ENCODE data around the gene SLC37A2. TPM values are rescaled to one million over a fixed set of nuclear protein-coding genes. Genes with fewer than 3 reads are reported as not detected.

SLC37A2 gene
- total RNA-seq, 4 donors from 2014 or later, result 3.4 to 8.6 (median 6.6) TPM

DNA sequence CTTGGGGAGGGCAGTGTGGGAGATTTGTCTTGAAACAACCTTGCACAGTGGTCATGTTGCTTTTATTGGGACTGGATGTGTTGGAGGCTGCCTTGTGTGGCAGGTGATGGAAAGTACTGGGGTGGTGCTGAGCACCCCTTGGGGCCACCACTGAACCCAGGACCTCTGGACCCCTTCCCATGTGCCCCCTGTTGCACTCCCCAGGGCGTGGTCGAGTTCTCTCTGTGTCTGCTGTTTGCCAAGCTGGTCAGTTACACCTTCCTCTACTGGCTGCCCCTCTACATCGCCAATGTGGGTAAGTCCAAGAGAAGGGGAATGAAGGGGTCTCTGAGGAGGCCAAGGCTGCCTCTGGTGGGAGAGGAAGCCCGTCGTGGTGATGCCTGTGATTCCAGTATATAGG is 18.9 kb downstream of the SLC37A2 start:
- Histone ChIP-seq H3K36me3 (no peaks in the 10 kb centered on the region), H3K9me3 (no peaks in the 10 kb centered on the region), H3K4me1 (no peaks in the 10 kb centered on the region), H3K27ac (no peak overlapping the region), H3K4me3 (no peak overlapping the region), H3K27me3 (peaks cover 63% of the 10 kb centered on the region)
- no peak for ATAC-seq
- TF ChIP-seq POLR2A (IDR thresholded peaks at IDR 0.05) (no peak), EP300 (IDR thresholded peaks at IDR 0.05) (no peak), POLR2AphosphoS5 (IDR thresholded peaks at IDR 0.05) (no peak)
- TF ChIP-seq, protein P1, sequence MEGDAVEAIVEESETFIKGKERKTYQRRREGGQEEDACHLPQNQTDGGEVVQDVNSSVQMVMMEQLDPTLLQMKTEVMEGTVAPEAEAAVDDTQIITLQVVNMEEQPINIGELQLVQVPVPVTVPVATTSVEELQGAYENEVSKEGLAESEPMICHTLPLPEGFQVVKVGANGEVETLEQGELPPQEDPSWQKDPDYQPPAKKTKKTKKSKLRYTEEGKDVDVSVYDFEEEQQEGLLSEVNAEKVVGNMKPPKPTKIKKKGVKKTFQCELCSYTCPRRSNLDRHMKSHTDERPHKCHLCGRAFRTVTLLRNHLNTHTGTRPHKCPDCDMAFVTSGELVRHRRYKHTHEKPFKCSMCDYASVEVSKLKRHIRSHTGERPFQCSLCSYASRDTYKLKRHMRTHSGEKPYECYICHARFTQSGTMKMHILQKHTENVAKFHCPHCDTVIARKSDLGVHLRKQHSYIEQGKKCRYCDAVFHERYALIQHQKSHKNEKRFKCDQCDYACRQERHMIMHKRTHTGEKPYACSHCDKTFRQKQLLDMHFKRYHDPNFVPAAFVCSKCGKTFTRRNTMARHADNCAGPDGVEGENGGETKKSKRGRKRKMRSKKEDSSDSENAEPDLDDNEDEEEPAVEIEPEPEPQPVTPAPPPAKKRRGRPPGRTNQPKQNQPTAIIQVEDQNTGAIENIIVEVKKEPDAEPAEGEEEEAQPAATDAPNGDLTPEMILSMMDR (IDR thresholded peaks at IDR 0.05), result no peak
- WGBS, 2 donors (ENCODE audit: low coverage in 1 of 2), result no CpG with 5 or more reads among the region's 5 CpGs

DNA sequence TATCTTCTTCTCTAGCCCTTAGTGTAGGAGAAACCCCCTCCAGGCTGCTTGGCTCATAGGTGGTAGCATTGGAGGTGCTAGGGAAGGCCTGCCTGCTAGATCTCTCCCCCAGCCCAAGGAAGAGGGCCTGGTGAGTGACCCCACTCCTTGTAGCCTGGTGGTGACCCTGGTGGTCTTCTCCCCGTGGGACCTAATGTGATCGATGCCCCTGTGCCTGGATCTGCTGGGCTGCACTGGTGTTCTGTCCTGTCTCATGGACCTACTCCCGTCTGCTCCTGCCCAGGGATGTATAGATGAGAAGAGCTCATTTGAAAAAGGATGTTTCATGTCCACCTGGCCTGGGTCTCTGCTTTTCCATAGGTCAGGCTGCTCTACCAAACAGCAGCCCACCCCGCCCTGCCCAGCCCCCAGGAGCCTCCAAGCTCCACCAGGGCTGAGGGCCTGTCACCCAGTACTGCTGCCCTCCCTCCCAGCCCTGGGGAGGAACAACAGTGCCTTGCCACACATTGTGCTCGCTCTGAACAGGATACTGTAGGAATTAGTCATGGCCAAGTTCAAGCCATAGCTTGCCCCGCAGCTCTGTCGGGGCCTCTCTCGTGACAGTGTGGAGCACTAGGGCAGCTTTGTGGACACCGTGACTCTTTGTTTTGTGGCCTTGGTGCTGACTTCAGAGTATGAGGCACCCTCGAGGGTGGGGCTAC is 19.7 kb downstream of the SLC37A2 start:
- peaks cover 60% of the 10 kb centered on the region for H3K27me3 ChIP-seq
- no peak overlapping the region for H3K27ac ChIP-seq
- no peak for ATAC-seq
- H3K4me3 ChIP-seq, result no peak overlapping the region
- H3K4me1 ChIP-seq, result no peaks in the 10 kb centered on the region
- H3K9me3 ChIP-seq, result no peaks in the 10 kb centered on the region
- no peaks in the 10 kb centered on the region for H3K36me3 ChIP-seq
- TF ChIP-seq, protein P1 (IDR thresholded peaks at IDR 0.05), result no peak
- TF ChIP-seq POLR2AphosphoS5 (IDR thresholded peaks at IDR 0.05) (no peak), EP300 (IDR thresholded peaks at IDR 0.05) (no peak), POLR2A (IDR thresholded peaks at IDR 0.05) (no peak)
- 40 to 65% methylated on average over 2 of the region's 10 CpGs for WGBS, 2 donors (ENCODE audit: low coverage in 1 of 2)

DNA sequence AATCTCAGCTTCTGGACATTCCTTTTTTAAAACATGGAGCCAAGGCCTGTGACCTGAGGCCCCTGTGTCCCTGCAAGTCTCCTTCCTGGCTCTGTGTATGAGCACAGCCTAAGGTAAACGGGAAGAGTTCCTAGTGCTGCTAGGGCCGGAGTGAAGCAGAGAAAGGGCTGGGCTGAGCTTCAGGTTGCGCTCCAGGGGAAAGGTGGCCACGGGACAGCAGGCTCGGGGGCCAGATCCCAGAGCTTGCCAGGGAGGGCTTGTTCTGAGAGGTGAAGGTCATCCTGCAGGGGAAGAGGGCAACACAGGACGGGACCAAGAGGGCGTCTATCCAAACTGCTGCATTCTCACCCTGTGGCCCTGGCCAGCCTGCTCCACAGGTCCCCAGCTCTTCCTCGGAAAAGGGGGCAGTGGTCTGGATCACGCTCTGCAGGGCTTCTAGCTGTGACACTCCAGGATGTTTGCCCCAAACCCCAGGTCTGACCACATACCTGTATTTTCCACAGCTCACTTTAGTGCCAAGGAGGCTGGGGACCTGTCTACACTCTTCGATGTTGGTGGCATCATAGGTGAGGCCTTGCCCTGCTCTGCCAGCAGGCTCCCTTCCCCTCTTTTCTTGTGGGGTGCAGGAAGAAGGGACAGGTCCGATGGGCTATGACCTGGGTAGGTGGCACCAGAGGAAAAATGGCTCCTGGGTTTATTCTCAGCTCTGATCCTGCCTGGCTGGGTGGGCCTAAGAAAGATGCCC is 20.4 kb downstream of the SLC37A2 start:
- H3K4me1 ChIP-seq, result no peaks in the 10 kb centered on the region
- no peaks in the 10 kb centered on the region for H3K9me3 ChIP-seq
- H3K4me3 ChIP-seq, result no peak overlapping the region
- peaks cover 60% of the 10 kb centered on the region for H3K27me3 ChIP-seq
- TF ChIP-seq EP300 (IDR thresholded peaks at IDR 0.05) (no peak), POLR2AphosphoS5 (IDR thresholded peaks at IDR 0.05) (no peak), POLR2A (IDR thresholded peaks at IDR 0.05) (no peak)
- TF ChIP-seq, protein P1 (IDR thresholded peaks at IDR 0.05), result no peak
- H3K27ac ChIP-seq, result no peak overlapping the region
- ATAC-seq, result no peak
- no peaks in the 10 kb centered on the region for H3K36me3 ChIP-seq
- 83% methylated on average over 1 of the region's 11 CpGs; no CpG with 5 or more reads in 1 of the 2 donors for WGBS, 2 donors (ENCODE audit: low coverage in 1 of 2)

DNA sequence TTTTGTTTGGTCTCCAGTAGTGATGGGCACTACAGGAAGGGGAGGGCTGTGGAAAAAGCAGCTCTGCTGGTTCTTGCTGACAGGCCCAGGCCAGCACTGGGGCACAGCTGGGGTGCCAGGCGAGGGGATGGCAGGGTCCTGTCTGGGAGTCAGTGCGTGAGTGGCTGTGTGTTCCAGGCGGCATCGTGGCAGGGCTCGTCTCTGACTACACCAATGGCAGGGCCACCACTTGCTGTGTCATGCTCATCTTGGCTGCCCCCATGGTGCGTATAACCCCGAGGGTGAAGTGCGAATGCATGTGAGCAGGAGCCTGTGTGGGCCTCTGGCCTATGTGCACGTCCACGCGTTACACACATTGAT is 20.9 kb downstream of the SLC37A2 start:
- Histone ChIP-seq H3K9me3 (no peaks in the 10 kb centered on the region), H3K4me3 (no peak overlapping the region), H3K27me3 (peaks cover 60% of the 10 kb centered on the region), H3K4me1 (no peaks in the 10 kb centered on the region), H3K27ac (no peak overlapping the region), H3K36me3 (no peaks in the 10 kb centered on the region)
- 90 to 100% methylated on average over 1 to 2 of the region's 11 CpGs for WGBS, 2 donors (ENCODE audit: low coverage in 1 of 2)
- TF ChIP-seq, protein P1 (IDR thresholded peaks at IDR 0.05), result no peak
- TF ChIP-seq POLR2A (IDR thresholded peaks at IDR 0.05) (no peak), EP300 (IDR thresholded peaks at IDR 0.05) (no peak), POLR2AphosphoS5 (IDR thresholded peaks at IDR 0.05) (no peak)
- ATAC-seq, result no peak

Measured in gastroesophageal sphincter (tissue), 4 donors.